Measurements from ENCODE around the gene CLIC5.

The CLIC5 gene

DNA sequence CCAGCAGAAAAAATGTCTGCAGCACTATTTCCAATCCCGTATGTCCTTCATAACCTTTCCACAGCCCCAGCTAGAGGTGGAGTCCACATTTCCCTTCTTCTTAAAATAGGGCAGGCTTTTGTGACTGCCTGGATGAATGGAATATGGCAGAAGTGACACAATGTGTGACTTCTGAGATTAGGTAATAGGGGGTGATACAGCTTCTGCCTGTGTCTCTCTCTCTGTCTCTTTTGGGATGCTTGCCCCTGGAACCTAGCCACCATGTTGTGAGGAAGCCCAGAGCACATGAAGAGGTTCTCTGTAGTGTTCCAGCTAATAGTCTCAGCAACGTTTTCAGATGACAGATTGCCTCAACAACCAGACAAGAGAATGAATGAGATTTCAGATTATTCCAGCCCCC lies 51.4 kb downstream of the CLIC5 start:
- no peak for DNase-seq (ENCODE audit: low read depth)

DNA sequence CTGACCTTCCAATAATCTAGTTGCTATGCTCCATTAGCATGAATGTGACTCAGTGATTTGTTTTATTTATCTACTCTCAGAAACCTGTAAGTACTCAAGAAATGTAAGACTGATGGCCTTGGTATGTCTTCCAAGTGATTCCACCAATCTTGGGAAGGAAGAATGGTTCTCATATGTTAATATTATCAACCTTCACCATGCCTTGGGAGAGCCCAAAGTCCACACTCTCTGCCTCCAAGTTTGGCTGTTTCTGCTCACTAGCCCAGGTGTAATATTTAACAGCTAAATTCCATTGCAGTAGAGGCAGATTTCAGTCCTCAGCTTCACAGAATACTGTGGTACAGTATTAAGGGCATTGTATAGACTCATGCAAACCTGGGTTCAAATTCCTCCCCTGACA lies 51.8 kb downstream of the CLIC5 start:
- DNase-seq (ENCODE audit: low read depth) = no peak

DNA sequence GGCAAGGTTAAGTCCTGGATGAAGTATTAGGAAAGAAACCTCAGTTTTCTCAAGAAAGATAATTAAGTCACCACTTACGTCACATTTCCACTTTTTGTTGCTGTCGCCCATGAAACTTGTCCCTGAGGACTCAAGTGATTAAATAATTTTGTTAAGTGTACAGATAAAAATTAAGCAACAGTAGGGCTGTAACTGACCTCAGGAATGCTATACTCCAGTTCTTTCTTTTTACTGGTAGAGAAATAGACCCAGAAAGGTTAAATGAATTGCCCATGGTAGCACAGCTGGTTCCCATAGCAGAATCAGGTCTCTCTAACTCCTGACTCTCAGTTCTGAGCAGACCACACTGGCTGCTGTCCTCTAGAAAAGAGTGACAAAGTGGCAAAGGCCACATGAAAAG lies 54.5 kb downstream of the CLIC5 start:
- no peak for DNase-seq (ENCODE audit: low read depth)

- DNase-seq (ENCODE audit: low read depth) = no peak
These were observed 56.0 kb downstream of the CLIC5 start for GRCh38 chr6:45959534-45960145.

DNA sequence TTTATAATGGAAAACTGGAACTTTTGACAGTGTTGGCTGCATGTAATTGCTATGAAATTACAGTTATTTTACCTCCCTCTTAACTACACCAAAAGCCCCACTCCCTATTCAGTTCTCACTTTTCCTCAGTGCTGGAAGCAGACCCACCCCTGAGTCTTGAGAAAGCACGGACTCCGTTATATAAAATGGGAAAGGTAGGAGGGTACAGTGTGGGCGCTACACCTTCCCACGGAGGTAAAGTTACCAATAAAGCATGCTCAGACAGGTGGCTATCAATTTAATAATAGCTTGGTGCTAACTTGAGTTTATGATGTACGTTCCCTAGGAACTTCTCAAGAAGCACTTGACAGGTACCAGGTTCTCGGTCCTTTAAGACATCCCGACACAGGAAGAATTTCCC lies 59.0 kb downstream of the CLIC5 start:
- DNase-seq (ENCODE audit: low read depth) = no peak

GRCh38 chr6:45956176-45956575 lies 59.5 kb downstream of the CLIC5 start:
- DNase-seq (ENCODE audit: low read depth) = no peak

DNA sequence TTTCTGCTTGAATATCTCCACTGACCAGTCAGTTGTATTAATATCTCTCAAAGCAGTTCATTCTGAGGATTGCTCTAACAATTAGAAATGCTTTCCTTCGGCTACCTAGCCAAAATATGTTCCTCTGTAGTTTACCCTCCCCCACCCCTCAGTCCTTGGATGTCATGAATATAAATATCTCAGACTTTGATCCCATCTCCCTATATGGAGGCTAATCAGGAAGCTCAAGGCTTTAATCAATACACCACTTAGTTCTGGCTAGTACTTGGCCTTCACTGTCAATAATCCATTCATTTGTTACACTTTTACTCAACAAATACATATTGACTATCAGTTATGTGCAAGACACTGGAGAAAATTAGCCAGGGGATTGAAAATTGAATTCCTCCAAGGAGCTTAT lies 60.1 kb downstream of the CLIC5 start:
- no peak for DNase-seq (ENCODE audit: low read depth)

GRCh38 chr6:45952546-45952945 lies 63.1 kb downstream of the CLIC5 start:
- DNase-seq (ENCODE audit: low read depth) = no peak

DNA sequence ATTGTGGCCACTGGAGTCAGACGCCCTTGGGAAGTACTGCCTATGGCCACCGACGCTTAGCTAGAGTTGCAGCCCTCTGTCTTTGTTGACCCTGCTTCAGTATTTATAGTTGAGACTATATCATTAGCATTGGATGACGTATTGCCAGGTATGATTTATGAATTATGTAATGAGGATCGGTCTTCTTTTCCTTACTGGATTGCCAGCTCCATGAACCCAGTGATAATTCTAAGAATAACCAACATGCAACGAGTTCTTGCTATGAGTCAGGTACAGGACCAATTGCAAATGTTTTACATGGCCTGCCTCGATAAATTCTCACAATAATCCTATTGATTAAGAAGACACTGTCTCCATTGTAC lies 63.5 kb downstream of the CLIC5 start:
- DNase-seq (ENCODE audit: low read depth) = no peak

GRCh38 chr6:45951321-45952167 lies 64.1 kb downstream of the CLIC5 start:
- DNase-seq (ENCODE audit: low read depth) = no peak

DNA sequence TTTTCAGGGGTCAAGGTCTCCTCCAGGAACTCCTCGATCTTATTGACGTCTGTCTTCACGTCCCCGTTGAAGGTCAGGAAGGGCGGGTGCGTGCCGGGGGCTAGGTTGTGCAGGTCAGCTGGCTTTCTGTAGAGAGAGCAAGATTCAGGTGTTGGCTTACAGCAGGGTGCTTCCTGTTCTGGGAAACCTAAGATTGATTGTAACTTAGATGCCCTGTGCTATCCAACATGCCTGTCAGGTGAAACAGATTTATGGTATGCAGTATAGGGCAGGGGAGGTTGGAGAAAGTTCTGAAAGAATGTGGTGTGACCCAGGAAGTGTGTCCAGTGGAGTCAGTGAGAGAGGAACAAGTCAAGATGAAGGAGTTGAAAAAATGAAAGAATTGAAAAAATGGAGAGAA lies 66.4 kb downstream of the CLIC5 start:
- no peak for DNase-seq (ENCODE audit: low read depth)

DNA sequence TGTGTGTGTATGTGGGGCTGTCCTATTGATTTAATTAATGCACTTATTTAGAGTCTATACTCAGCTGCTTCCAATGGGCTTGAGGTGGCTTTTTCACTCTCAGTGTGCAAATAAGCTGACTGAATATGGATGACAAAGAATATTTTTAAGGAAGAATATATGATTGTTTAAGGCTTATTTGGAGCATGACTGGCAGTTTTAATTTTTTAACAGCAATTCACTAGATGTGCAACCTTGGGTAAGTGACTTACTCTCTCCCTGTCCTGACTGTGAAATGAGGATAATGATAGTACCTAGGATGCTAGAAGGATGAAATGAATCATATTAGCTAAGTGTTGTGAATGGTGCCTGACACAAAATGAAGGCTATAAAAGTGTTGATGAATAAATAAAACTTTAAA lies 67.9 kb downstream of the CLIC5 start:
- no peak for DNase-seq (ENCODE audit: low read depth)

- DNase-seq (ENCODE audit: low read depth) = no peak
These were observed 68.8 kb downstream of the CLIC5 start for GRCh38 chr6:45946887-45947286.

DNA sequence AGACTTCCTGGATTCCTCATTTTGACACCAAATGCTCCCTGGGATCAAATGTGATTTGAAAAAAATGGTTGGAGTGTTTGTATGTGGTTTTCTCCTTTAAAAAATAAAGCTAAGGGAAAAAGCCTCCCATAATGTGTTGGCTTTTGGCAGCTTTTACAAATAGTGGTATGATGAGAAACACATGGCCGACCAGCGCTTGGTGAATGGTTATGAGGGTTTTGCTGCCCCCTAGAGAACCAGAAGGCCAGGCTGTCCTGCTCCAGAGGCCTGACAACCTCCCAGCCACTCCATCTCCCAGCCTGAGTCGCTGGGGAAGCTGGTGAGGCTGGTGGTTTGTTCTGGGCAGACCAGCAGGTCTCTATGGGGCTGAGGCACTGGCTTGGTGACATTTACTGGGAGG lies 69.3 kb downstream of the CLIC5 start:
- DNase-seq (ENCODE audit: low read depth) = no peak

DNA sequence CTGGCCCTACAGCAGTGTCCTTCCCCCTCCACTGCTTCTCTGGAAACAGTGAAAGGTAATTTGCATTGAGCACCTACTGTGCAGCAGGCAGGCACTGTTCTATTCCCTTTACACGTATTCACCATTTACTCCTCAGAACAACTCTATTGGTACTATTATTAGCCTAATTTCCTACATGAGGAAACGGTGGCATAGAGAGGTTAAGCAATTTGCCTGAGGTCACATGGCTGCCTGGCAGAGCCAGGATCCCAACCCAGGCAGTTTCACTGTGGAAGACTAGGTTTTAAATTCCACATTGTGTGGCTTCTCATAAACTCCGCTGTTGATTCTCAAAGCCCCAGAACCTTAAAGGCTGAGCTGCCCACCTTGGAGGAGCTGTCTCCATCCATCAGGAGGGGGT lies 72.7 kb downstream of the CLIC5 start:
- no peak for DNase-seq (ENCODE audit: low read depth)

- no peak for DNase-seq (ENCODE audit: low read depth)
These were observed 81.8 kb downstream of the CLIC5 start for GRCh38 chr6:45933855-45934254.

- DNase-seq (ENCODE audit: low read depth) = no peak
These were observed 84.4 kb downstream of the CLIC5 start for GRCh38 chr6:45931232-45931631.

DNA sequence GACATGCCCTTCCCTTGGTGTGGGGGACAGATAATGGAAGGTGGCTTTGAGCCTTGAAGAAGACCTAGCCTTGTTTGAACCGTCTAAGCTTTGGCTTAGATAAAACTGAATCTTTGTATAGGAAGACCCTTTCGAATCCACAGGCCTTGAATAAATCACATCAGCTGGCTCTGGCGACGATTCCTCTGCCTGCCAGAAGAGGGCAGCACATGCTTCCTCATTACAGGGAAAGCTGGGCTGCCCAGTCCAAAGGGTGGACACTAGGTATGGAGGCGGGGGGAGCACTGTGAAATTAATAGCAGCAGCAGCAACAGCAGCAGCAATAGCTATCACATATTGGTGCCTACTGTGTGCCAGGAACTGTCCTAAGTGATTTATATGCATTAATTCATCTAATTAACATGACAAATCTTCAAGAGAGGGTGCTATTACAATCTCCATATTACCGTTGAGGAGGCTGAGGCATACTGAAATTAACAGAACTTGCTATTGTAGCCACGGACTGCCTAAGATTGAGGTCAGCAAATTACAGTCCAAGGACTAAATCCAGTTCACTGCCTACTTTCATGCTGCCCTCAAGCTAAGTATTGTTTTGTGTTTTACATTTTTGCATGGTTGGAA lies 85.1 kb downstream of the CLIC5 start:
- peak; percentile 38 for DNase-seq (ENCODE audit: low read depth)

DNA sequence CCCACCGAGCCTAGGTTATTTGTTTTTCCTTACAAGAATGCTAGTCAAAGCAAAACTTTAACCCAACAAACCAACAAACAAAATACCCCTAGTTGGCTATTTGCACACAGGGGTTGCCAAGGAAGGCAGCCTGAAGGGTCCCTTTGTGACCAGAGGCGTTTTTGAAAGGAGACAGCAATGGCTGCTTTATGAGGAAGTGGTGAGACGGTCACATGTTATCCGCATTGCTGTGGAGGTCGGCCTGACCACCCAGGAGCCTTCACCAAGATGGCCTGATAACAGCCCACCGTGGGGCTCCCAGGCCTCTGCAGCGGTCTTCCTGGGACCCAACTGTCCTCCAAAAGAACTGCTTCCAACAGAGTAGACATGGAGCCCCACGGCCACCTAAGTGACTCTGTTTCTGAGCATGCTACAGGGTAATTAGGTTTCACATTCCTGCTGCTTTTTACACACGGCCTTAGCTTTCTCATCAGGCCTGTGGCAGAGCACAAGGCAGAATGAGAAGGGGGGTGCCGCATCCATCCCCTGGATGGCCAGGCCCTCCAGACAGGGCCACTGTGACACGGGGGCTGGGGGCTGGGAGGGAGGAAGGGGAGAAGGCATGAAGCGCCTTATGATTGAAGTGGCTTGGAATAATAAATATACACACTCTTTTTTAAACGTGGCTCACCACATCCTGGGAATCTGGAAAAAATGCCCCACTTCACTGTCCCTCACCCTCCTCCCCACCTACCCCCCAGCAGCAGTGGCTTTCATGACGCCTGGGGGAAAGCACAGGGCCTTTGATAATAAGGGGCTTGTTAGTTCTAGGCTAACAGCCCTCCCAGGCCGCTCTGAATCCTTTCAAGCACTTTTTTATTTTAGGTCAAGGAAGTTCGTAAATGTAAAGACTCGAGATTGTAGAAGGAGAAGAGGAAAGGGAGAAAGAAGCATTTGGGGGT lies 86.0 kb downstream of the CLIC5 start:
- DNase-seq (ENCODE audit: low read depth) = no peak

GRCh38 chr6:45928721-45929305 lies 86.8 kb downstream of the CLIC5 start:
- no peak for DNase-seq (ENCODE audit: low read depth)

- DNase-seq (ENCODE audit: low read depth) = no peak
These were observed 88.0 kb downstream of the CLIC5 start for GRCh38 chr6:45927421-45928320.
